Stimulated activated CD8-positive, alpha-beta memory T cell treated with anti-CD3 and anti-CD28 coated beads, Interleukin-15, amount 100 ng/mL, for 24 hours (primary cell): ENCODE measurements around the gene DUOX2.
"Not testable (repeated sequence)": the region's sequence is repeated elsewhere in the genome, so short reads cannot be mapped to it uniquely, and the experiment has no call there.

ENCODE experiments used
- DNase-seq: peaks from one replicate; pipeline ENCODE4 v3.0.0-alpha.2; 2020; ENCODE audit warnings: low read depth

DUOX2 gene

GRCh38 chr15:45073602-45074001, 40.4 kb downstream of the DUOX2 start:
- DNase-seq = not testable (repeated sequence)

DNA sequence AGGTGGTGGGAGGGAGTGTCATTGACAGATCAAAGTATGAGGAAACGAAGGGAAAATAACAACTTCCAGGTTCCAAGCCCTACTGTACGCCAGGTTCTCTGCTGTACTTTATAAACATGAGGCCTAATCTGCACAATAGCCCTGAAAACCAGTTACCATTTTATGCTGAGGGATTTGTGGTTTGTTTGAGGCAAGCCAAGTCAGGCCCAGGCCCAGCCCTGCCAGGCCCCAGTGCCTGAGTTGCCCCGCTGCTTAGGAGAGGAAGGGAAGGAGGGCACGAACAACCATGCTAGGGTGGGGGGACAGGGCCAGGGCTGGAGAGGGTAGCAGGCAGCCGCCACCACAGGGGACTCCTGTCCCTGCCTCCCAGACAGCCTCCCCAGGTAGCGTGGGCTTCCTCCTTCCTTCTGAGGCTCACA, 44.0 kb downstream of the DUOX2 start:
- DNase-seq = not testable (repeated sequence)

- DNase-seq = no peak
These were observed 49.6 kb downstream of the DUOX2 start for GRCh38 chr15:45064386-45064785.

GRCh38 chr15:45062301-45062700, 51.7 kb downstream of the DUOX2 start:
- not testable (repeated sequence) for DNase-seq

GRCh38 chr15:45058690-45059675, 55.0 kb downstream of the DUOX2 start:
- DNase-seq = not testable (repeated sequence)

GRCh38 chr15:45052676-45053075, 61.3 kb downstream of the DUOX2 start:
- not testable (repeated sequence) for DNase-seq

GRCh38 chr15:45050587-45050986, 63.4 kb downstream of the DUOX2 start:
- no peak for DNase-seq

DNA sequence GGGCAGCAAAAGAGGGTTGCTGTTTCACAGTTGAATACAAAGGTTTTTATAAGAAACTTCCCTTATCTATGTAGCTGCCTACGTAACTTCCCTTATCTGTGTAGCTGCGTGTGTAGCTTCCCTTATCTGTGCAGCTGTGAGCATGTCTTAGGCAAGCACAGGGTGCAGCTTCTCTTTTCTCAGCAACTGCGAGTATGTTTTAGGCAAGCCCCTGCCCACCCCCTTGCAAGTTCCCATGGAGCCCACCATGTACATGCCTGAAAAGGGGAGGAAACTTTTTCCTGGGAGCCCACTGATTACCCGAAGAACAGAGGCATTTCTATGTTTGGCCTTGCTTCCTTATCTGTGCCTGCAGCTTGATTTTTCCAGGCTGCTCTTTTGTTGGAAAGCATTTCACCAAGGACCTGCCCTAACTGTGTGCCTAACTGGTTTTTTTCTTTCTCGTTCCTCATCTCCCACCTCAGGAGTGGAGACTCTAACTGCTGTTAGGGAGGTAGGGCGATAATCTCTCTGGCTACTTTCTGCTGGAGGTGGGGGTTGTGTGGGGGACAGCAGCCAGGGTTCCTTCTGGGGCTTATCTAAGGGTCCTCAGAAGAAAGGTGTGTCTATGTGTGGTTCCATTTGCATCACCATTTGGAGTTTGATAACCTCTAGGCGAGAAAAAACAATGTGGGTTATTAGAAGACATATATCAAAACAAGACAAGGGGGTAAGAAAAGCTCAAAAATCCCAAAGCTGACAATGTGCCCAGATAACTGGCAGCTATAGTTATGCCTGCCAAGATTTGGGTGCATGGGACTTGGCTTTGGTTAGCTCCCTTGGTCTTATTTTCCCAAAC, 65.0 kb downstream of the DUOX2 start:
- DNase-seq = no peak

DNA sequence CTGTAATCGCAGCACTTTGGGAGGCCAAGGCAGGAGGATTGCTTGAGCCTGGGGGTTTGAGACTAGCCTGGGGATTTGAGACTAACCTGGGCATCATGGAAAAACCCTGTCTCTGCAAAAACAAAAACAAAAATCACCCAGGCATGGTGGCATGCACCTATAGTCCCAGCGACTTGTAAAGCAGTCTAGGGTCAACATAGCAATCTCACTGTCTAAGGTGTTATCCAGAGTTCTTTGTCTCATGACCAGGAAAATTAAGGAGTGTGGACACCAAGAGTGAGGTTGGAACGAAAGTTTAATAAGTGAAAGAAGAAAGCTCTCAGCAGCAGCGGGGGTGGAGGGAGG, 65.6 kb downstream of the DUOX2 start:
- not testable (repeated sequence) for DNase-seq

DNA sequence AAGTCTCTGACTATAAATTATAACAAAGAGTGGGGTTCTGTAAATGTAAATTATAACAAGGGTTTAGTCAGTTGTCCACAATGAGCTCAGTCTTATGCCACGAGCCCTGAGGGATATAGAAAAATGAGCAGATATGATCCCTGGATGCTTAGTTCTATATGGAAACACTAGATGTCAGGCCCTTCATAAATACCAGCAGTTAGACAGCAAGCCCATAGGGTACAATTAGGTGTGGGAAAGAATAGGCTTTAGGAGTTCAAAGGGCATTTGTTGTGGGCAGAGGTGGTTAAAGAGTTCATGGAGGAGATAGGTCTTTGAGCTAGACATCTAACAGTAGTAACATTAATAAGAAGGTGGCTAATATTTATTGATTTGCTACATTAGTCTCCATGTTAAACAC, 69.7 kb downstream of the DUOX2 start:
- not testable (repeated sequence) for DNase-seq

- not testable (repeated sequence) for DNase-seq
These were observed 71.1 kb downstream of the DUOX2 start for GRCh38 chr15:45042859-45043258.
